ENCODE data around the gene ARMH4.
"Not testable (repeated sequence)": the region's sequence is repeated elsewhere in the genome, so short reads cannot be mapped to it uniquely, and the experiment has no call there.

ARMH4 gene

GRCh38 chr14:58145936-58146335, 6.1 kb downstream of the ARMH4 start:
- no peak for DNase-seq

GRCh38 chr14:58143106-58143505, 8.9 kb downstream of the ARMH4 start:
- no peak for DNase-seq

DNA sequence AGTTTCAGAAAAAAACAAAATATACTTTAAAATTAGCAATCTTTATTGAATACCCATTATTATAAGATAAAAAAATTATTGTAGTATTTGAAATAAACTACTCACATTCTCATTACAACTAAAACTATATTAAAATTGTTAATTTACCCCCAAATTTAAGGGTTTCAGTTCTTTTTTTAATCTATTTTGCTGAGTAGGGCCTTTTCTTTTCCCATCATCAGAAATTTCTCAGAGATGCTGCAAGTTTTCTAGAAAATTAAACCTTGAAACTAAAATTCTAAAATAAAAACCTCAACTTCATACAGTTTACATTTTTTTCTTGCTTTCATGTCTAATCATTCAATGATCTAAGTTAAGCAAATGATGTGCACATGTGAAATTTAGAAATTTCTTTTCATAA, 10.1 kb downstream of the ARMH4 start:
- DNase-seq = no peak

GRCh38 chr14:58138714-58139482, 13.1 kb downstream of the ARMH4 start:
- DNase-seq = no peak

DNA sequence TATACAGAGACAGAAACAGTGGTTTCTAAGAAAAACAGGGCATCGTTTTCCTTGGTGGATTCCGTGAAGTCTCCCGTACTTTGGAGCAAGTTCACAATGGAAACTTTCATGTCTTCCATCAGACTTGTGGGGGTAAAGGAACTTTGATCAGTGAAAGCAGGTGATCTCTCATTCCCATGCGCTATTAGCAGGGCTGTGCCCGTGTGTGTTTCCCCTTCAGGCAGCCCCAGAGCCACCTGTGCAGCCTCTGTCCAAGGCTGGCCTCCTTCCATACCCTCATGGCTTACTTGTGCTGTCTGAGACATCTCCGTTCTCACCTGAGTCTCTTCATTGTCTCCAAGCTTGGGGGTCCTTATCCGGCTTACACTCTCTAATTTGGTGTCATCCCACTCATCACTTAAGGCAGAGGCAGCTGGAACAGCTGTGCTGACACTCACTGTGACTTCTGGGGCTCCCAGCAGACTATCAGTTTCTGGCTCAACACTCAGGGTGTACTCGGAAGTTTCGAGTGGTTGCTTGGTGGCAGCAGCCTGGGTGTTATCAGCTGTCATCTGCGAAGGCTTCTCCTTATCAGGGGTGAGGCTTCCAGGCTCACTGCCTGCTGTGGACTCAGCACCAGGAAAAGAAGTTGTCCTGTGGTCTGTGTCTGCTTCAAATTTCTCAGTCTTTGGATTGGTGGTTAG, 13.8 kb downstream of the ARMH4 start:
- DNase-seq = no peak

DNA sequence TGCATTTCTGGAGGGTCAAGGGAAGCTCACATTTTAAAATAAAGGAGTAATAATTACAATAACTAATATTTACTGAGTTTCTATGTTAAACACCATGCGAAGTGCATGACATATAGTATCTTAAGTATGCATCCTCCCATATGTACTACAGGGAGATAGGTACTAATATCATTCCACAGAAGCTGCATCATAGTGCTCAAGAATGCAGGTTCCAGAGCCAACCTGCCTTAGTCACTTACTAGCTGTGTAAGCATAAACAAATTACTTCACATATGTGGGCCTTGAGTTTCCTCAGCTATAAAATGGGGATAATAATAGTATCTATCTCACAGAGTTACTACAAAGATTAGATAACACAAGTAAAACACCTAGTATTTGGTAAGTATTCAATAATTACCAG, 18.3 kb downstream of the ARMH4 start:
- no peak for DNase-seq

DNA sequence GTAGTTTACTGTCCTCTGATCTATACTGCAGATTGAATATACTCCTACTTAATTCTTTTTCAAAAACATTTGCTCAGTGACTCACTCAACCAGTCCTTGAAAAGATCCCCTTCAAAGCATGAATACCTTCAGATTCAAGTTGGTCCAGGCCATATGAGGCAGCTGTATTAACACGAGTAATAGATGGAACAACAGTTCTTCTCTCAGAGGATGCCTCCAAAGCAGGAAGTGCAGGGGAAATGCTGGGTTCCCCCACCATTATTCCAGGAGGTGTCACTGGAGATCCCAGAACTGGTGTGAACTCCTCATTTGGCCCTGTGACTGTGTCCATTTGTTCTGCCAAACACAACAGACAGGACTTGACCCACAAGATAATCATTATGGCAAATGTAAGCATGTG, 20.6 kb downstream of the ARMH4 start:
- DNase-seq = no peak

GRCh38 chr14:58130116-58130782, 21.8 kb downstream of the ARMH4 start:
- no peak for DNase-seq

- DNase-seq = no peak
These were observed 22.8 kb downstream of the ARMH4 start for GRCh38 chr14:58129208-58129607.

DNA sequence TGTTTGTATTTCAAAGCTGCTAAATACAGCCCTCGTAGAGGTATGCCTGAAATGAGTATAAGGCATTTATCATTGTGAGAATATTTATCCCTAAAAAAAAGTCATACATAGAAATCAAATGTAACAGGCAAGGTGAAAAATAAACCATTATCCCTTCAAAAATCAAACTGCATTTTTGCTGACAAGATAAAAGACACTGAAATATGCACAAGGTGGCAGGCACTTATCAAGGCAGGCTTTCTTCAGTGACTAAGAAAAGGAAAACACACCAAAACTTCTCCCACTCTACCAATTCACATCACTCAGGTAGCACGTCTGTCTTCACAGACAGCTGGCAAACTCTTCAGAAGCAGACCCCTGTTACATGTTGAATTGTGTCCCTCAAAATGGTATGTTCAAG, 23.6 kb downstream of the ARMH4 start:
- no peak for DNase-seq

DNA sequence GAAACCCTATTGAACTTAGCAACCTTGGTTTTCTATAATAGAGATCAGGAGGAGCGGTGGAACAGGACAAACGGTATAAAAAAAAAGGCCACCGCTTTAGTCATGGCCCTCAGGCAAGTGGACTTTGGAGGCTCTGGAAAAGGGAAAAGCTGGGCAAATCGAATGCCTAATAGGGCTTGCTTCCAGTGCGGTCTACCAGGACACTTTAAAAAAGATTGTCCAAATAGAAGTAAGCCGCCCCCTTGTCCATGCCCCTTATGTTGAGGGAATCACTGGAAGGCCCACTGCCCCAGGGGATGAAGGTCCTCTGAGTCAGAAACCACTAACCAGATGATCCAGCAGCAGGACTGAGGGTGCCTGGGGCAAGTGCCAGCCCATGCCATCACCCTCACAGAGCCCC, 29.5 kb downstream of the ARMH4 start:
- DNase-seq = not testable (repeated sequence)

- no peak for DNase-seq
These were observed 30.4 kb downstream of the ARMH4 start for GRCh38 chr14:58121530-58122186.

GRCh38 chr14:58119381-58119780, 32.6 kb downstream of the ARMH4 start:
- DNase-seq = no peak

DNA sequence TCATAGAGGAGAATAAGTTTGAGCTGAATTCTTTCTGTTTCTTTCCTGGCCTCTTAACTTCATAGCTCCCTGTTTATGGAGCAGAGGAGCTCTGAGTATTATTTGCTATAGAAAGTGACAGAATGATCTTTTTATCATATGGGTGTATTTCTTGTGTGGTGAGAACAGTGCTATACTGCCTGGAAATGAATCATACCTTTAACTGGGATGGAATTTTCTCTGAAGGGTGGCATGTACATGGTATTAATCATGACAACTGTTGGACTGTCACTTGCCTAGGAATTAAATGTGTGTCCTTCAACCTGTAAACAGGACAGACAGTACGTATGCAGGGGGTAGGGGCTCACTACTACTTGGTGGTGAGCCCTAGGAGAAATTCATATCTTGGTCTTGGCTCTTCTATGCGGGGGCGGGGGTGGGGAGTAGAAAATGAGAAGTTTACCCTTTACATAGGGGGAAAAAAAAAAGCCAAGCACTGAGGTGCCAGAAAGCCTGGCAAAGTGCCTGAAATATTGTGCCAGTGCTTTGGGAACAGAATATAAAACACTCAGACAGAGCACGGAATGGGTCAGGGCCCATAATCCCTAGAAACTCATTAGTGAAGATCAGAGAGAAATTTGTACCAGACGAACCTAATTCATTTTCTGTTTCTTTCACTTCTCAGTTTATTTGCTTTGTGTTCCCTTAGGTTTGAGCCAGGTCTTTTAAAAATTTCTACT, 33.8 kb downstream of the ARMH4 start:
- no peak for DNase-seq

DNA sequence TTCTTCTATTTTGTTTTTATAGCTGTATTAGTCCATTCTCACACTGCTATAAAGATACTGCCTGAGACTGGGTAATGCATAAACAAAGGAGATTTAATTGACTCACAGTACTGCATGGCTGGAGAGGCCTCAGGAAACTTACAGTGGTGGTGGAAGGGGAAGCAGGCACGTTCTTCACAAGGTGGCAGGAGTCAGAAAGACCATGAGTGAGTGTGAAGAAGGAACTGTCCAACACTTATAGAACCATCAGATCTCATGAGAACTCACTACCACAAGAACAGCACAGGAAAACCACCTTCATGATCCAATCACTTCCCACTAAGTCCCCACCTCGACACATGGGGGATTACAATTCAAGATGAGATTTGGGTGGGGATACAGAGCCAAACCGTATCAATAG, 42.3 kb downstream of the ARMH4 start:
- DNase-seq = no peak

DNA sequence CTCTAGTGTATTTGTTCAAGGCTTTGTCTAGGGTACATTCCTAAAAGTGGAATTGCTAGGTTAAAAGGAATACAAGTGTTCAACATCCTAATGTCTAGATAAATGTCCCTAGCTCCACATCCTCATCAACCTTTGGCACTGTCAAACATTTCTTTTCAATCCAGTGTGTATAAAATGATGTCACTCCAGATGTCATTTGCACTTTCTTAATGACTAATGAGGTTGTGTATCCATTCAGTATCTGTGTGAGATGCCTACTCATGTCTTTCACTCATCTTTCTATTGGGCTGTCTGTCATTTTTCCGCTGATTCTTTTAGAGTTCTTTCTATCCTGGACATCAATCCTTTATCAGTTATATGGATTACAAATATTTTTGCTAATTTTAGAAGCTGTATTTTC, 43.3 kb downstream of the ARMH4 start:
- DNase-seq = no peak

DNA sequence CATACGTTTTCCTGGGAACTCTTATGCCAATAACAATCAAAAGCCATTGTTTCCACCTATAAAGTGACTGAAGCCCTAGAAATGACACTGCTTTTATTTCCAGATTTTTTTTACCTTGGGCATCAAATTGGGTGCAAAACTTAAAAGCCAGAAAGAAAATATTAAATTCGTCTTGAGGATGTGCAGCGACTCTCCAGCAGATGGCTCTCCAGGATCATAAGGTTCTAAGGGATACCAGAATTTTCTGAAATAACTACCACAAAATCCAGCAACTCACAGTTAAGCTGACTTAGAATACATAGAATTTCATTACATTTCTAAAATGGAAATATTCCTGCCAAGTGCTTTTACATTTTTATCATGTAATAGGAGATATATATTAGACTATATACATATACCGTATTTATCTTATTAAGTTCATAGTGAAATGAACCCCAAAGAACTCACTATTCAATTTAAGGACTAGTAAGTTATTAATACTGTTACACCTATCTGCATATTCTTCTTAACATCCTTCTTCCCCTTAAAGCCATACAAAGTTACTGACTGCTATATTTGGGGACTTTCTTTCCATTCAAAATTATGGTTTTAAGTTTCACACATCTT, 44.0 kb downstream of the ARMH4 start:
- DNase-seq = no peak

GRCh38 chr14:58107041-58107440, 45.0 kb downstream of the ARMH4 start:
- DNase-seq = no peak

- DNase-seq = no peak
These were observed 45.6 kb downstream of the ARMH4 start for GRCh38 chr14:58106446-58106845.

- DNase-seq = no peak
These were observed 47.2 kb downstream of the ARMH4 start for GRCh38 chr14:58104808-58105207.

DNA sequence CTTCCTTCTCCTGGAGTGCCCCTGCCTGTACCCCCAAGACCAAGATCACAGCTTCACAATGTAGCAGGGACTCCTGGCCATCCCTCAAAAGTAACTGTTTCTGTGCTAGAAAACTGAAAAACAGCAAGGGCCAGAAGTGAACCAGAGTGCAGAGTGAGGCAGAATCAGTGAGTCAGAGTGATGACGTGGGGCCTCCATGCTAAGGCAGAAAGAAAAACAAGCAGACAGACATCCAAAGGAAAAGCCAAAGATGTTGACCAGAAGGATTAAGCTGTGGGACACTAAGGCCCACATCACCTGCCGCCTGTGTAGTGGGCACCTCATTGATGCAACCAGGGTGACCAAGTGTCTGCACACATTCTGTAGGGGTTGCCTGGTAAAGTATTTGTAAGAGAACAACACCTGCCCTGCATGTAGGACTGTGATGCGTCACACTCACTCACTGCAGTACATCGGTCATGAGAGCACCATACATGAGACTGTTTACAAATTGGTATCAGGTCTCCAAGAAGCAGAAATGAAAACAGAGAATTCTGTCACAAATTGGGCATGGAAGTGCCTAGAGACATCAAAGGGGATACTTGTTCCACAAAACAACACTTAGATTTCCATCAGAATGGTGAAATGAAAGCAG, 51.2 kb downstream of the ARMH4 start:
- no peak for DNase-seq

- no peak for DNase-seq
These were observed 52.3 kb downstream of the ARMH4 start for GRCh38 chr14:58099682-58100081.

Data from activated effector memory CD4-positive, alpha-beta T cell treated with Interleukin-2 at 50 U/mL for 16 hours (primary cell).